DOHH2 (cell line): ENCODE results near the gene ERVV-1.

ENCODE experiments used
- H3F3A ChIP-seq: fragments of 200-600 bp; sonication (generic), shearing (Covaris generic); 2 replicates; pipeline ENCODE4 v1.6.0; 2016; ENCODE audit warnings: antibody characterized with exemption, mild to moderate bottlenecking; ENCODE audit not compliant: control insufficient read depth, insufficient read depth
- H3K27ac ChIP-seq: fragments of 200-600 bp; sonication (generic); 2 replicates; pipeline ENCODE4 v1.5.1; 2014; ENCODE audit warnings: low read depth, mild to moderate bottlenecking, low read length, moderate library complexity
- H3K27me3 ChIP-seq: fragments of 200-600 bp; sonication (generic); 2 replicates; pipeline ENCODE4 v1.6.1; 2014; ENCODE audit warnings: mild to moderate bottlenecking, low read length, mixed read lengths; ENCODE audit not compliant: control insufficient read depth
- H3K36me3 ChIP-seq: fragments of 200-600 bp; sonication (generic); 2 replicates; pipeline ENCODE4 v1.6.1; 2014; ENCODE audit warnings: mild to moderate bottlenecking, low read length, moderate library complexity, mixed read lengths; ENCODE audit not compliant: control insufficient read depth
- H3K4me1 ChIP-seq: fragments of 200-600 bp; sonication (generic); 2 replicates; pipeline ENCODE4 v1.6.1; 2014; ENCODE audit warnings: mild to moderate bottlenecking, low read length, mixed read lengths; ENCODE audit not compliant: control insufficient read depth
- H3K4me2 ChIP-seq: fragments of 200-600 bp; sonication (generic); 2 replicates; pipeline ENCODE4 v1.6.0; 2014; ENCODE audit warnings: mild to moderate bottlenecking, low read length, moderate library complexity
- H3K4me3 ChIP-seq: fragments of 200-600 bp; sonication (generic); 2 replicates; pipeline ENCODE4 v1.5.1; 2014; ENCODE audit warnings: mild to moderate bottlenecking, low read length, mixed read lengths
- H3K79me2 ChIP-seq: fragments of 200-600 bp; sonication (generic); 2 replicates; pipeline ENCODE4 v1.6.1; 2014; ENCODE audit warnings: mild to moderate bottlenecking, low read length, mixed read lengths; ENCODE audit not compliant: control insufficient read depth
- H3K9me2 ChIP-seq: fragments of 200-600 bp; sonication (generic); replicated peaks from 2 replicates; pipeline ENCODE4 v1.6.1; 2014; ENCODE audit warnings: mild to moderate bottlenecking, low read length, mixed read lengths; ENCODE audit not compliant: control insufficient read depth
- H3K9me3 ChIP-seq: fragments of 200-600 bp; sonication (generic); 2 replicates; pipeline ENCODE4 v1.6.1; 2014; ENCODE audit warnings: antibody characterized with exemption, low read length, mixed read lengths; ENCODE audit not compliant: control insufficient read depth, insufficient read depth
- H4K20me1 ChIP-seq: fragments of 200-600 bp; sonication (generic); 2 replicates; pipeline ENCODE4 v1.6.0; 2014; ENCODE audit warnings: low read depth, mild to moderate bottlenecking, antibody characterized with exemption, low read length, moderate library complexity; ENCODE audit not compliant: control insufficient read depth, insufficient read depth
- EZH2phosphoT487 ChIP-seq: fragments of 200-600 bp; sonication (generic); IDR thresholded peaks from 2 replicates; pipeline ENCODE4 v1.6.1; 2017; ENCODE audit warnings: borderline replicate concordance, mild to moderate bottlenecking, antibody characterized with exemption, low read length, moderate library complexity, mixed read lengths
- TF ChIP-seq, protein P1 (sequence below): fragments of 200-600 bp; sonication (generic); IDR thresholded peaks from one replicate; pipeline ENCODE4 v1.5.1; 2014; ENCODE audit warnings: antibody characterized with exemption, mild to moderate bottlenecking, low read depth, low read length; ENCODE audit not compliant: poor library complexity, severe bottlenecking

The ERVV-1 gene

DNA sequence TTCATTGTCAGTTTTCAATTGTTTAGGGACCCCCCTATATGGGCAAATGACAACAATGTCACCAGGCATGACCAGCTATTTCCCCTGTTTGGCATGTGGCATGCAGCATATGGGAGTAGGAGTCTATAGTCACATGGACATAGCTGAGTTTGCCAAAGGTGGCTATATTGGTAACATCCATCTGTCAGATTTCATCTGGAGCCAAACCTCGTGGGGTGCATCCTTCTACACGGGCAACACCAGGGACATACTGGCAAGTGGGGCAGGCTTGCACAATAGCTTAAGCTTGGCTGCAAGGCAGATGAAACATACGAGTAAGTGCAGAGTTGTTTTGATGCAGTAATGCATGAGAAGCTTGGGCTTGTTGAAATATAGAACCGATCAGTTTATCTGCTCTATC, 26.5 kb upstream of the ERVV-1 start:
- no peaks in the 10 kb centered on the region for H3K79me2 ChIP-seq
- TF ChIP-seq, protein P1, sequence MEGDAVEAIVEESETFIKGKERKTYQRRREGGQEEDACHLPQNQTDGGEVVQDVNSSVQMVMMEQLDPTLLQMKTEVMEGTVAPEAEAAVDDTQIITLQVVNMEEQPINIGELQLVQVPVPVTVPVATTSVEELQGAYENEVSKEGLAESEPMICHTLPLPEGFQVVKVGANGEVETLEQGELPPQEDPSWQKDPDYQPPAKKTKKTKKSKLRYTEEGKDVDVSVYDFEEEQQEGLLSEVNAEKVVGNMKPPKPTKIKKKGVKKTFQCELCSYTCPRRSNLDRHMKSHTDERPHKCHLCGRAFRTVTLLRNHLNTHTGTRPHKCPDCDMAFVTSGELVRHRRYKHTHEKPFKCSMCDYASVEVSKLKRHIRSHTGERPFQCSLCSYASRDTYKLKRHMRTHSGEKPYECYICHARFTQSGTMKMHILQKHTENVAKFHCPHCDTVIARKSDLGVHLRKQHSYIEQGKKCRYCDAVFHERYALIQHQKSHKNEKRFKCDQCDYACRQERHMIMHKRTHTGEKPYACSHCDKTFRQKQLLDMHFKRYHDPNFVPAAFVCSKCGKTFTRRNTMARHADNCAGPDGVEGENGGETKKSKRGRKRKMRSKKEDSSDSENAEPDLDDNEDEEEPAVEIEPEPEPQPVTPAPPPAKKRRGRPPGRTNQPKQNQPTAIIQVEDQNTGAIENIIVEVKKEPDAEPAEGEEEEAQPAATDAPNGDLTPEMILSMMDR, result no peak
- no peak for TF ChIP-seq EZH2phosphoT487
- no peak overlapping the region for H3K4me3 ChIP-seq
- H3K27ac ChIP-seq, result no peak overlapping the region
- no peaks in the 10 kb centered on the region for H3F3A ChIP-seq
- H3K9me3 ChIP-seq, result peaks cover 24% of the 10 kb centered on the region; the same call in 1 of the 2 replicates
- no peaks in the 10 kb centered on the region for H3K9me2 ChIP-seq
- no peaks in the 10 kb centered on the region for H3K27me3 ChIP-seq
- H3K4me2 ChIP-seq, result no peak overlapping the region
- H4K20me1 ChIP-seq, result no peaks in the 10 kb centered on the region
- no peaks in the 10 kb centered on the region for H3K4me1 ChIP-seq
- no peaks in the 10 kb centered on the region for H3K36me3 ChIP-seq

DNA sequence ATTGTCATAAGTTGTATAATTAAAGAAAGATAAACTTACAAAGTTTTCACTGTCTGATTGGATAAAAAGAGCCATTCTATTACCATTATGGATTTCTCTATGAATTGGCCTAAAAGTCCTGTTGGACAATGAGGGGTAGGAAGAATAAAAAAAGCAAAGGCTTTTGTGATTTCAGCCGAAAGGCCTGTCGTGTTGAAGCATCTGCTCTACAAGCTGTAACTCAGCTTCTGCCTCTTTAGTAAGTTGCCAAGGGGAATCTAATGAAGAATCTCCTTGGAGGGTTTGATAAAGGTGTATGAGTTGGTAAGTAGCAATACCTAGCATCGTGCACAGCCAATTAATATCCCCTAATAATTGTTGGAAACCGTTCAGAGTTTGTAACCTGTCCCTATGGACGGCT, 25.2 kb upstream of the ERVV-1 start:
- Histone ChIP-seq H3K4me3 (no peak overlapping the region), H3K9me3 (peaks cover 24% of the 10 kb centered on the region; the same call in 1 of the 2 replicates), H3K27ac (no peak overlapping the region), H3K4me1 (no peaks in the 10 kb centered on the region), H3K27me3 (no peaks in the 10 kb centered on the region), H3K9me2 (no peaks in the 10 kb centered on the region), H3K79me2 (no peaks in the 10 kb centered on the region), H3F3A (no peaks in the 10 kb centered on the region), H4K20me1 (no peaks in the 10 kb centered on the region), H3K4me2 (no peak overlapping the region), H3K36me3 (no peaks in the 10 kb centered on the region)
- TF ChIP-seq EZH2phosphoT487, result no peak
- TF ChIP-seq, protein P1, result no peak

DNA sequence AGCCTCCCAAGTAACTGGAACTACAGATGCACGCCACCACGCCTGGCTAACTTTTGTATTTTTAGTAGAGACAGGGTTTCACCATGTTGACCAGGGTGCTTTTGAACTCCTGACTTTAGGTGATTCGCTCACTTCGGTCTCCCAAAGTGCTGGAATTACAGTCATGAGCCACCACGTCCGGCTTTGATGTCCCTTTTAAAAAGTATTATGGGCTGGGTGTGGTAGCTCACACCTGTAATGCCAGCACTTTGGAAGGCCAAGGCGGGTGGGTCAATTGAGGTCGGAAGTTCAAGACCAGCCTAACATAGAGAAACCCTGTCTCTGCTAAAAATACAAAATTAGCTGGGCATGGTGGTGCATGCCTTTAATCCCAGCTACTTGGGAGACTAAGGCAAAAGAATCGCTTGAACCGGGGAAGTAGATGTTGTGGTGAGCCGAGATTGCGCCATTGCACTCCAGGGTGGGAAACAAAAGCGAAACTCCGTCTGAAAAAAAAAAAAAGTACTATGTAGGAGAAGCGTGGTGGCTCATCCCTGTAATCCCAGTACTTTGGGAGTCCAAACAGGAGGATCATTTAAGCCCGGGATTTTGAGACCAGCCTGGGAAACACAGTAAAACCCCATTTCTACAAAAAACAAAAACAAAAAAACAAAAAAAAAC, 22.8 kb upstream of the ERVV-1 start:
- Histone ChIP-seq H3K4me3 (no peak overlapping the region), H4K20me1 (no peaks in the 10 kb centered on the region), H3K9me3 (peaks cover 15% of the 10 kb centered on the region; the same call in 1 of the 2 replicates), H3K27ac (no peak overlapping the region), H3K9me2 (no peaks in the 10 kb centered on the region), H3K4me2 (no peak overlapping the region), H3K79me2 (no peaks in the 10 kb centered on the region), H3K36me3 (no peaks in the 10 kb centered on the region), H3K27me3 (no peaks in the 10 kb centered on the region), H3F3A (no peaks in the 10 kb centered on the region), H3K4me1 (peaks cover 4% of the 10 kb centered on the region; the same call in 1 of the 2 replicates)
- TF ChIP-seq EZH2phosphoT487, result no peak
- TF ChIP-seq, protein P1, result no peak
